Activated CD4-positive, alpha-beta T cell treated with anti-CD3 and anti-CD28 coated beads, Interleukin-2, amount 50 U/mL, for 24 hours (primary cell): ENCODE data around the gene TNNT2.

Experiments
- DNase-seq, 2 donors: peaks; one replicate each; pipeline ENCODE4 v3.0.0-alpha.2; 2020; ENCODE audit warnings: low read depth in 1 of 2, low spot score in 1 of 2

TNNT2 gene

GRCh38 chr1:201318504-201319340 lies 58.8 kb downstream of the TNNT2 start:
- DNase-seq = no peak

DNA sequence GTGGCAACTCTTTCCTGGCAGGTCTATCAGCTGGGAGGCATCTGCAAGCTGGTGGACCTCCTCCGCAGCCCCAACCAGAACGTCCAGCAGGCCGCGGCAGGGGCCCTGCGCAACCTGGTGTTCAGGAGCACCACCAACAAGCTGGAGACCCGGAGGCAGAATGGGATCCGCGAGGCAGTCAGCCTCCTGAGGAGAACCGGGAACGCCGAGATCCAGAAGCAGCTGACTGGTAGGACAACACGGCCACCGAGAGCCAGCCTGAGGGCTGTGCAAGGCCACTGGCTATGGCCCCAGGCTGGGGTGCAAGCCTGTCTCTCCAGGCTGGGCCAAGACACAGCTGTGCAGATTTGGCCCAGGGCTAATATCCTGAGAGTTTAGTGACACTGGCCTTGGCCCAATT lies 59.9 kb downstream of the TNNT2 start:
- DNase-seq = no peak

DNA sequence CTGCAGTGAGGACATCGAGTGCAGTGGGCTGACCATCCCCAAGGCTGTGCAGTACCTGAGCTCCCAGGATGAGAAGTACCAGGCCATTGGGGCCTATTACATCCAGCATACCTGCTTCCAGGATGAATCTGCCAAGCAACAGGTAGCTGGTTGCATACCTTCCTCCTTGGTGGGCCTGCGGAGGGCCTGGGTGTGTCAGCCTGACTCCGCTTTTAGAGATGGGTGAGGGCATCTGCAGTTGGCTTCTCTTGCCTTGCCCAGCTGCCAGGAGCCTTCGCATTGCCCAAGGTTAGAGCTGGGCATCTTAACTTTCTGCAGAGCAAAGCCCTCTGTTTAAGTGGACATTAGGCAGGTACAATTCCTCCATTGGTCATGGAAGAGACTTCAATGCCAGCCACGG lies 60.9 kb downstream of the TNNT2 start:
- no peak for DNase-seq

DNA sequence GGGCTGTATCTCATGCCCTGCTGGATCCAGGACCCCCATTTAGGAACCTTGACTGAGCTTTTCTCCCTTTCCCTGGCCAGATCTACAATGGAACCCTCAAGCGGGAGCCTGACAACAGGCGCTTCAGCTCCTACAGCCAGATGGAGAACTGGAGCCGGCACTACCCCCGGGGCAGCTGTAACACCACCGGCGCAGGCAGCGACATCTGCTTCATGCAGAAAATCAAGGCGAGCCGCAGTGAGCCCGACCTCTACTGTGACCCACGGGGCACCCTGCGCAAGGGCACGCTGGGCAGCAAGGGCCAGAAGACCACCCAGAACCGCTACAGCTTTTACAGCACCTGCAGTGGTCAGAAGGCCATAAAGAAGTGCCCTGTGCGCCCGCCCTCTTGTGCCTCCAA lies 64.4 kb downstream of the TNNT2 start:
- DNase-seq = no peak

DNA sequence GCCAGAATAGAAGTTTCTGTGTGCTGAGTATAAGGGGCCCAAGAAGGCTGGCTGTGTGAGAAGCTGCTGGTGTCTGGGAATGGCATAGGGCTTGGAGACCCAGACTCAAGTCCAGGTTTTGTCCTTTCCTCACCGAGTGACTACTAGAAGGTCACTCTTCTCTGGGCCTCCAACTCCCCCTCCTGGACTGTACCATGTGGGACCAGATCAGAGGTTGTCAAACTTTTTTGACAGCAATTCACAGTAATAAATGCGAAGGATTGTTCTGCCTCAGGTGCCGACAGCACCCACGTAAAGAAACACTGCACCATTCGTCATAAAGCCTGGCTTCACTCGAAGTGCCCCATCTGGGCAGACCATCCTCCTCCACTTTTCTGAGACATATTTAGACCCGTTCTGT lies 65.2 kb downstream of the TNNT2 start:
- no peak for DNase-seq

GRCh38 chr1:201311356-201312011 lies 66.0 kb downstream of the TNNT2 start:
- no peak for DNase-seq

DNA sequence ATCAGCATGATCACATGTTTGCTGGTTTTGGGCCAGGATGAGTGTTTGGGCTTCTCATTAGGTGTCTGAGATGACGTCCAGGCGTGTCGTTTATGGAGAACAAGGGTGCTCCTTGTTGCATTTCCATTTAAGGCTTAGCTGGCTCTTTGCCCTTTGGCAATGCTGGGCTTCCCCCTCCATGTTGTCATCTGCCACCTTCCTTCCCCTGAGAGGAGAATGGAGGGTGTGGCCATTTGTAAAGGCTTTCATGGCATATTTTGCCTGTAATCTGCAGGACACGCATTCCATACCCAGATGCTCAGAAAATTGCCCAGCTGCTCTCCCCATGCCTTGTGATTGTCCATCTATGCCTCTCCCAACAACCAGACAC lies 66.5 kb downstream of the TNNT2 start:
- no peak for DNase-seq

GRCh38 chr1:201310251-201310985 lies 67.1 kb downstream of the TNNT2 start:
- no peak for DNase-seq

GRCh38 chr1:201309416-201309815 lies 68.1 kb downstream of the TNNT2 start:
- DNase-seq = no peak
